CD14-positive monocyte (primary cell): Measurements from ENCODE around the gene SMR3B. TPM values are rescaled to one million over a fixed set of nuclear protein-coding genes. Genes with fewer than 3 reads are reported as not detected.

Experiments
- DNase-seq, 3 donors: peaks; one replicate each; pipeline ENCODE4 v3.0.0-alpha.2; 2011 to 2022
- H2AFZ ChIP-seq: 2 replicates; pipeline ENCODE4 v1.6.0; 2012; ENCODE audit warnings: mild to moderate bottlenecking, low read depth, low read length, inconsistent platforms; ENCODE audit not compliant: insufficient read depth, poor library complexity, severe bottlenecking
- H3K27ac ChIP-seq, 2 donors: 1 replicate in 1 of 2; 2 replicates in 1 of 2; pipeline ENCODE4 v1.5.1; 2012 to 2013; ENCODE audit warnings: low read length in 2 of 2, control low read depth in 1 of 2, inconsistent platforms in 1 of 2, low read depth in 1 of 2, mild to moderate bottlenecking in 1 of 2
- H3K27me3 ChIP-seq, 2 donors: one replicate each; pipeline versions ENCODE4 v1.6.0 to v1.6.1; 2011 to 2013; ENCODE audit warnings: low read length in 2 of 2; ENCODE audit not compliant: control insufficient read depth in 2 of 2, insufficient read depth in 2 of 2
- H3K36me3 ChIP-seq, 2 donors: replicated peaks in 1 of 2; 1 replicate in 1 of 2; 2 replicates in 1 of 2; pipeline versions ENCODE4 v1.5.1 to v1.6.1; 2012 to 2013; ENCODE audit warnings: low read length in 2 of 2, control low read depth in 1 of 2, inconsistent platforms in 1 of 2, mild to moderate bottlenecking in 1 of 2; ENCODE audit not compliant: insufficient read depth in 2 of 2, control insufficient read depth in 1 of 2
- H3K4me1 ChIP-seq, 2 donors: 1 replicate in 1 of 2; 2 replicates in 1 of 2; pipeline versions ENCODE4 v1.5.1 to v1.6.1; 2012 to 2013; ENCODE audit warnings: low read length in 2 of 2, control low read depth in 1 of 2, inconsistent platforms in 1 of 2, mild to moderate bottlenecking in 1 of 2, moderate library complexity in 1 of 2; ENCODE audit not compliant: insufficient read depth in 2 of 2, control insufficient read depth in 1 of 2
- H3K4me2 ChIP-seq: replicated peaks from 2 replicates; pipeline ENCODE3; 2012; ENCODE audit warnings: low read length, moderate library complexity, mild to moderate bottlenecking; ENCODE audit not compliant: poor library complexity, severe bottlenecking; ENCODE audit errors: extremely low read depth
- H3K4me3 ChIP-seq, 3 experiments: fragments of 200-600 bp in 1 of 3; sonication (generic) in 1 of 3; replicated peaks in 1 of 3; 1 replicate in 2 of 3; 2 replicates in 1 of 3; pipeline ENCODE4 v1.5.1; 2011 to 2013; ENCODE audit warnings: low read length in 3 of 3, mild to moderate bottlenecking in 3 of 3, control low read depth in 2 of 3, low read depth in 2 of 3, inconsistent platforms in 1 of 3, moderate library complexity in 1 of 3
- H3K79me2 ChIP-seq: 2 replicates; pipeline ENCODE4 v1.6.0; 2012; ENCODE audit warnings: mild to moderate bottlenecking, control low read depth, inconsistent platforms, low read length, moderate library complexity; ENCODE audit not compliant: insufficient read depth
- H3K9ac ChIP-seq: 2 replicates; pipeline ENCODE4 v1.6.0; 2017; ENCODE audit warnings: low read length, mild to moderate bottlenecking; ENCODE audit not compliant: insufficient read depth, poor library complexity, severe bottlenecking
- H3K9me3 ChIP-seq, 2 donors: replicated peaks in 1 of 2; 1 replicate in 1 of 2; 2 replicates in 1 of 2; pipeline versions ENCODE4 v1.5.1 to v1.6.1; 2012 to 2013; ENCODE audit warnings: low read length in 2 of 2, control low read depth in 1 of 2; ENCODE audit not compliant: control insufficient read depth in 1 of 2, insufficient read depth in 1 of 2
- H4K20me1 ChIP-seq: 2 replicates; pipeline ENCODE4 v1.6.0; 2012; ENCODE audit warnings: mild to moderate bottlenecking, low read length, control low read depth, moderate library complexity; ENCODE audit not compliant: insufficient read depth
- H3K27ac Mint-ChIP-seq, 7 donors: one replicate each; pipeline ENCODE4 v1.8.0; 2020; ENCODE audit warnings: mild to moderate bottlenecking in 7 of 7, mixed read lengths in 7 of 7, moderate library complexity in 6 of 7, inconsistent platforms in 2 of 7
- H3K27me3 Mint-ChIP-seq, 3 donors: one replicate each; pipeline ENCODE4 v1.8.0; 2021 to 2022; ENCODE audit warnings: low read depth in 3 of 3, mild to moderate bottlenecking in 3 of 3, mixed read lengths in 3 of 3, moderate library complexity in 3 of 3, inconsistent platforms in 1 of 3
- H3K36me3 Mint-ChIP-seq, 2 donors: one replicate each; pipeline ENCODE4 v1.8.0; 2020; ENCODE audit warnings: mixed read lengths in 2 of 2, inconsistent platforms in 1 of 2, mild to moderate bottlenecking in 1 of 2
- H3K4me1 Mint-ChIP-seq: one replicate; pipeline ENCODE4 v1.8.0; 2020; ENCODE audit warnings: mild to moderate bottlenecking, mixed read lengths
- H3K4me3 Mint-ChIP-seq, 2 donors: one replicate each; pipeline ENCODE4 v1.8.0; 2020; ENCODE audit warnings: mild to moderate bottlenecking in 2 of 2, mixed read lengths in 2 of 2, moderate library complexity in 1 of 2
- H3K9me3 Mint-ChIP-seq, 7 donors: one replicate each; pipeline ENCODE4 v1.8.0; 2020 to 2022; ENCODE audit warnings: mixed read lengths in 7 of 7, mild to moderate bottlenecking in 6 of 7, moderate library complexity in 6 of 7, inconsistent platforms in 2 of 7
- CTCF ChIP-seq: fragments of 200-600 bp; IDR thresholded peaks from one replicate; pipeline ENCODE4 v1.8.0; 2022; ENCODE audit warnings: antibody characterized with exemption, mild to moderate bottlenecking
- WGBS: methylation state at CpG from one replicate; pipeline ENCODE4 v1.1.5; 2013; ENCODE audit warnings: missing lambda C conversion rate; ENCODE audit not compliant: insufficient coverage; 5-methylcytosine and 5-hydroxymethylcytosine counted together
- intact Hi-C, 2 donors: fragments of 100-400 bp; cut with micrococcal nuclease; formaldehyde crosslinking; loops; one replicate each; pipeline versions ENCODE4 v1.15.0 to v1.15.1; 2023
- polyA plus RNA-seq, 3 donors: library from polyadenylated mRNA; depleted of rRNA in 1 of 3; unstranded in 2 of 3; stranded (reverse) in 1 of 3; fragments of 300-500 nt in 2 of 3; fragments of >200 nt in 1 of 3; fragmentation: Illumina TruSeq in 2 of 3; gene quantifications; 1 replicate in 2 of 3; 2 replicates in 1 of 3; pipeline ENCODE4 v1.2.3, GENCODE V29; 2012 to 2021

The SMR3B gene
- polyA plus RNA-seq, 3 donors: not detected

- Mint-ChIP-seq H3K36me3 (no peaks in the 10 kb centered on the region), H3K4me1 (no peaks in the 10 kb centered on the region), H3K27ac (no peak within 1 kb of the TSS), H3K9me3 (peaks cover 0 to 2% (median 0%) of the 10 kb centered on the region in 7 donors), H3K27me3 (no peaks in the 10 kb centered on the region), H3K4me3 (no peak within 1 kb of the TSS)
- H3K4me1 ChIP-seq: no peaks in the 10 kb centered on the region
- no peaks in the 10 kb centered on the region for H4K20me1 ChIP-seq
- no peak within 1 kb of the TSS for H2AFZ ChIP-seq
- no peak within 1 kb of the TSS for H3K9ac ChIP-seq
- intact Hi-C loops: no loop called here
- no peak within 1 kb of the TSS for H3K4me3 ChIP-seq
- H3K27ac ChIP-seq: no peak within 1 kb of the TSS
- no peak for DNase-seq
- H3K4me2 ChIP-seq: no peak within 1 kb of the TSS
- no peaks in the 10 kb centered on the region for H3K27me3 ChIP-seq
- H3K79me2 ChIP-seq: no peaks in the 10 kb centered on the region
- H3K36me3 ChIP-seq: no peaks in the 10 kb centered on the region
- no CpG with 5 or more reads among the region's 3 CpGs for WGBS
- H3K9me3 ChIP-seq: no peaks in the 10 kb centered on the region
- TF ChIP-seq CTCF: no peak
These were observed 22.5 kb upstream of the SMR3B start, which contains the start of gene SMR3A for GRCh38 chr4:70360460-70360859. Gene SMR3A, plus strand, starts transcription at chr4:70360760. Its CDS starts 1,356 bp downstream, at chr4:70362116.

- Histone ChIP-seq H3K4me2 (no peak overlapping the region), H4K20me1 (no peaks in the 10 kb centered on the region), H3K79me2 (no peaks in the 10 kb centered on the region), H3K27ac (no peak overlapping the region), H3K4me3 (no peak overlapping the region), H3K36me3 (no peaks in the 10 kb centered on the region), H3K27me3 (no peaks in the 10 kb centered on the region), H3K9ac (no peak overlapping the region), H3K4me1 (no peaks in the 10 kb centered on the region), H2AFZ (no peak overlapping the region), H3K9me3 (no peaks in the 10 kb centered on the region)
- 89% methylated on average over 4 of the region's 5 CpGs for WGBS
- H3K4me1 Mint-ChIP-seq: no peaks in the 10 kb centered on the region
- no peak for TF ChIP-seq CTCF
- no peak for DNase-seq
- H3K4me3 Mint-ChIP-seq: no peak overlapping the region
- H3K9me3 Mint-ChIP-seq: peaks cover 0 to 2% (median 0%) of the 10 kb centered on the region in 7 donors
- no peaks in the 10 kb centered on the region for H3K27me3 Mint-ChIP-seq
- H3K36me3 Mint-ChIP-seq: no peaks in the 10 kb centered on the region
- peak overlapping the region in 1 of 7 donors; percentile 64 for H3K27ac Mint-ChIP-seq
- intact Hi-C loops: no loop called here
These were observed 18.9 kb upstream of the SMR3B start for GRCh38 chr4:70364002-70364401.
